Prostate gland (tissue), 2 donors: ENCODE results near the gene GLTPD2. TPM values are rescaled to one million over a fixed set of nuclear protein-coding genes. Genes with fewer than 3 reads are reported as not detected.

Experiments
- DNase-seq: peaks from one replicate; pipeline ENCODE4 v3.0.0-alpha.2; 2019; ENCODE audit warnings: low spot score
- H3K27ac ChIP-seq, 2 donors: fragments of 200-600 bp; sonication (generic); 2 replicates each; pipeline ENCODE4 v1.5.1; 2017 to 2019
- H3K27me3 ChIP-seq: fragments of 200-600 bp; sonication (generic); replicated peaks from 2 replicates; pipeline ENCODE4 v1.5.1; 2019; ENCODE audit not compliant: insufficient read depth
- H3K36me3 ChIP-seq, 2 donors: fragments of 200-600 bp; sonication (generic); 1 replicate in 1 of 2; 2 replicates in 1 of 2; pipeline versions ENCODE4 v1.5.1 to v1.8.1; 2017 to 2019
- H3K4me1 ChIP-seq: fragments of 200-600 bp; sonication (generic); replicated peaks from 2 replicates; pipeline ENCODE4 v1.5.1; 2019
- H3K4me3 ChIP-seq, 2 donors: fragments of 200-600 bp; sonication (generic); 2 replicates each; pipeline ENCODE4 v1.5.1; 2017 to 2019
- H3K9me3 ChIP-seq: fragments of 200-600 bp; sonication (generic); 2 replicates; pipeline ENCODE4 v1.5.1; 2017
- CTCF ChIP-seq, 4 experiments: fragments of 200-600 bp in 2 of 4; fragments of 450-650 bp in 2 of 4; sonication (generic) in 2 of 4; IDR thresholded peaks; 1 replicate in 3 of 4; 2 replicates in 1 of 4; pipeline ENCODE4 v1.5.1; 2016 to 2019; ENCODE audit warnings: antibody characterized with exemption in 4 of 4, mild to moderate bottlenecking in 2 of 4, moderate library complexity in 2 of 4
- POLR2A ChIP-seq: fragments of 450-650 bp; IDR thresholded peaks from one replicate; pipeline ENCODE4 v1.6.1; 2016; ENCODE audit warnings: antibody characterized with exemption, mild to moderate bottlenecking
- POLR2AphosphoS5 ChIP-seq: sonication (generic); formaldehyde crosslinking; IDR thresholded peaks from one replicate; pipeline ENCODE4 v1.6.1; 2017; ENCODE audit warnings: antibody characterized with exemption
- WGBS: methylation state at CpG from one replicate; pipeline ENCODE4 v1.1.5; 2018; 5-methylcytosine and 5-hydroxymethylcytosine counted together
- intact Hi-C: fragments of 100-400 bp; cut with DNase I; formaldehyde crosslinking; loops from one replicate; pipeline ENCODE4 v1.14.2; 2022
- total RNA-seq, 2 donors: library from RNA; depleted of rRNA; stranded (reverse); fragments of >200 nt; gene quantifications; one replicate each; pipeline ENCODE4 v1.1.0, GENCODE V29; 2016

The GLTPD2 gene
- total RNA-seq, 2 donors from 2014 or later, result not detected

- H3K27me3 ChIP-seq, result no peaks in the 10 kb centered on the region
- no peaks in the 10 kb centered on the region for H3K4me1 ChIP-seq
- no peak for TF ChIP-seq POLR2A
- TF ChIP-seq CTCF (IDR thresholded peaks at IDR 0.05), result no peak
- TF ChIP-seq POLR2AphosphoS5, result no peak
- H3K4me3 ChIP-seq, result no peak overlapping the region
- H3K9me3 ChIP-seq, result no peaks in the 10 kb centered on the region
- H3K27ac ChIP-seq, result no peak overlapping the region
- intact Hi-C loops, result no loop called here
- no peak for DNase-seq
- 83% methylated on average over 3 of the region's 3 CpGs for WGBS
- no peaks in the 10 kb centered on the region for H3K36me3 ChIP-seq
These were observed 49.6 kb downstream of the GLTPD2 start for GRCh38 chr17:4838309-4838785.

- Histone ChIP-seq H3K36me3 (no peaks in the 10 kb centered on the region), H3K27ac (no peak overlapping the region), H3K9me3 (no peaks in the 10 kb centered on the region), H3K27me3 (no peaks in the 10 kb centered on the region), H3K4me3 (no peak overlapping the region), H3K4me1 (no peaks in the 10 kb centered on the region)
- no peak for DNase-seq
- TF ChIP-seq POLR2A, result no peak
- no peak for TF ChIP-seq CTCF (IDR thresholded peaks at IDR 0.05)
- no peak for TF ChIP-seq POLR2AphosphoS5
- intact Hi-C loops, result no loop called here
- 93% methylated on average over 8 of the region's 8 CpGs for WGBS
These were observed 50.5 kb downstream of the GLTPD2 start for GRCh38 chr17:4839221-4839620.

Other genes starting within 250 kb of the GLTPD2 start
- 10 to 100 TPM; 44.4 to 71.2 TPM for gene MYBBP1A, start 233.6 kb upstream of the GLTPD2 start, total RNA-seq
- 10 to 100 TPM; 23.5 to 35.6 TPM for gene GGT6, start 228.4 kb upstream of the GLTPD2 start, total RNA-seq
- 1 to 10 TPM; 4.6 to 6.3 TPM for gene SMTNL2, start 204.4 kb upstream of the GLTPD2 start, total RNA-seq
- gene ALOX15, start 147.3 kb upstream of the GLTPD2 start, total RNA-seq, result under 1 TPM; 0.41 to 0.97 TPM
- gene PELP1, start 84.8 kb upstream of the GLTPD2 start, total RNA-seq, result 10 to 100 TPM; 27.1 to 79.7 TPM
- 10 to 100 TPM; 12.5 to 30.1 TPM for gene ARRB2, start 78.3 kb upstream of the GLTPD2 start, total RNA-seq
- 10 to 100 TPM; 31.0 to 41.9 TPM for gene MED11, start 57.5 kb upstream of the GLTPD2 start, total RNA-seq
- 1 to 10 TPM in 1 of 2 donors, under 1 TPM in 1; 0.91 to 7.3 TPM for gene ZMYND15, start 49.1 kb upstream of the GLTPD2 start, total RNA-seq
- 10 to 100 TPM; 27.9 to 36.0 TPM for gene CXCL16, start 49.0 kb upstream of the GLTPD2 start, total RNA-seq
- not detected for gene TM4SF5, start 17.1 kb upstream of the GLTPD2 start, total RNA-seq
- 1 to 10 TPM in 1 of 2 donors, not detected in 1; 2.6 TPM for gene VMO1, start 2.6 kb upstream of the GLTPD2 start, total RNA-seq
- gene PSMB6, start 7.2 kb downstream of the GLTPD2 start, total RNA-seq, result 100 to 1,000 TPM; 152 to 183 TPM
- gene PLD2, start 18.2 kb downstream of the GLTPD2 start, total RNA-seq, result 10 to 100 TPM; 25.7 to 29.5 TPM
- 100 to 1,000 TPM in 1 of 2 donors, 10 to 100 TPM in 1; 53.0 to 136 TPM for gene MINK1, start 44.4 kb downstream of the GLTPD2 start, total RNA-seq
- gene C17orf107, start 110.6 kb downstream of the GLTPD2 start, total RNA-seq, result 10 to 100 TPM in 1 of 2 donors, 1 to 10 TPM in 1; 2.4 to 15.4 TPM
- 1 to 10 TPM in 1 of 2 donors, under 1 TPM in 1; 0.64 to 1.0 TPM for gene CHRNE, start 114.1 kb downstream of the GLTPD2 start, total RNA-seq
- gene GP1BA, start 143.3 kb downstream of the GLTPD2 start, total RNA-seq, result not detected
- gene SLC25A11, start 151.1 kb downstream of the GLTPD2 start, total RNA-seq, result 10 to 100 TPM; 40.5 to 68.0 TPM
- 100 to 1,000 TPM in 1 of 2 donors, 10 to 100 TPM in 1; 78.7 to 138 TPM for gene RNF167, start 151.3 kb downstream of the GLTPD2 start, total RNA-seq
- 1,000 to 10,000 TPM in 1 of 2 donors, 100 to 1,000 TPM in 1; 646 to 1,039 TPM for gene PFN1, start 159.6 kb downstream of the GLTPD2 start, total RNA-seq
- gene ENO3, start 162.2 kb downstream of the GLTPD2 start, total RNA-seq, result 10 to 100 TPM in 1 of 2 donors, 1 to 10 TPM in 1; 9.7 to 10.2 TPM
- 10 to 100 TPM; 54.2 to 72.0 TPM for gene SPAG7, start 178.9 kb downstream of the GLTPD2 start, total RNA-seq
- gene CAMTA2, start 198.7 kb downstream of the GLTPD2 start, total RNA-seq, result 10 to 100 TPM; 13.6 to 40.2 TPM
- 1 to 10 TPM; 2.5 to 8.4 TPM for gene INCA1, start 208.6 kb downstream of the GLTPD2 start, total RNA-seq
- 10 to 100 TPM; 59.5 to 88.9 TPM for gene KIF1C, start 209.0 kb downstream of the GLTPD2 start, total RNA-seq
- 1 to 10 TPM; 1.6 to 1.7 TPM for gene SLC52A1, start 246.5 kb downstream of the GLTPD2 start, total RNA-seq